NCI-H524 treated with DMSO at 0.1 percent for 48 hours (cell line): ENCODE data around the gene ERBB4.

ENCODE experiments used
- DNase-seq: peaks from one replicate; lab custom pipeline; 2025; lab: John Stamatoyannopoulos, UW

ERBB4 gene

GRCh38 chr2:212005085-212005671, 533.4 kb downstream of the ERBB4 start:
- DNase-seq: no peak

- DNase-seq: no peak
These were observed 537.3 kb downstream of the ERBB4 start for GRCh38 chr2:212001325-212001724.

GRCh38 chr2:211996857-211997256, 541.7 kb downstream of the ERBB4 start:
- no peak for DNase-seq

GRCh38 chr2:211994806-211995205, 543.8 kb downstream of the ERBB4 start:
- DNase-seq: no peak

GRCh38 chr2:211990335-211990734, 548.3 kb downstream of the ERBB4 start:
- no peak for DNase-seq

- DNase-seq: no peak
These were observed 552.3 kb downstream of the ERBB4 start for GRCh38 chr2:211986313-211986712.

GRCh38 chr2:211985393-211985792, 553.2 kb downstream of the ERBB4 start:
- DNase-seq: no peak

- no peak for DNase-seq
These were observed 556.4 kb downstream of the ERBB4 start for GRCh38 chr2:211982162-211982561.

GRCh38 chr2:211981451-211981850, 557.2 kb downstream of the ERBB4 start:
- no peak for DNase-seq

- DNase-seq: no peak
These were observed 562.5 kb downstream of the ERBB4 start for GRCh38 chr2:211976076-211976475.

- no peak for DNase-seq
These were observed 571.4 kb downstream of the ERBB4 start for GRCh38 chr2:211967234-211967633.

GRCh38 chr2:211963969-211964368, 574.6 kb downstream of the ERBB4 start:
- DNase-seq: no peak

- DNase-seq: no peak
These were observed 580.8 kb downstream of the ERBB4 start for GRCh38 chr2:211957799-211958198.

- DNase-seq: no peak
These were observed 583.0 kb downstream of the ERBB4 start for GRCh38 chr2:211955648-211956047.

- no peak for DNase-seq
These were observed 589.7 kb downstream of the ERBB4 start for GRCh38 chr2:211948932-211949331.

GRCh38 chr2:211946960-211947359, 591.6 kb downstream of the ERBB4 start:
- no peak for DNase-seq

- DNase-seq: no peak
These were observed 594.0 kb downstream of the ERBB4 start for GRCh38 chr2:211944572-211944971.

- no peak for DNase-seq
These were observed 596.4 kb downstream of the ERBB4 start for GRCh38 chr2:211942153-211942552.

- DNase-seq: no peak
These were observed 597.3 kb downstream of the ERBB4 start for GRCh38 chr2:211941216-211941747.

- DNase-seq: no peak
These were observed 599.4 kb downstream of the ERBB4 start for GRCh38 chr2:211939177-211939576.

- DNase-seq: no peak
These were observed 603.8 kb downstream of the ERBB4 start for GRCh38 chr2:211934811-211935210.

GRCh38 chr2:211931314-211931713, 607.3 kb downstream of the ERBB4 start:
- no peak for DNase-seq

- no peak for DNase-seq
These were observed 608.3 kb downstream of the ERBB4 start for GRCh38 chr2:211930331-211930730.

GRCh38 chr2:211928201-211928600, 610.4 kb downstream of the ERBB4 start:
- DNase-seq: no peak
